HEK293 (cell line): Measurements from ENCODE around the gene EPHA6.

Source experiments
- CTCF ChIA-PET: fragments of 350-600 bp; formaldehyde crosslinking; extraction: SDS; loops from one replicate; lab custom pipeline; 2021; ENCODE audit warnings: antibody characterized with exemption; lab: Yijun Ruan, JAX
- POLR2A ChIA-PET: fragments of 300-600 bp; formaldehyde crosslinking; extraction: SDS; loops from one replicate; lab custom pipeline; 2020; ENCODE audit warnings: antibody characterized with exemption, inconsistent platforms; lab: Yijun Ruan, JAX
- H3K27ac ChIP-seq: fragments of 200-500 bp; sonication (Bioruptor generic); 2 replicates; pipeline ENCODE4 v1.5.1; 2014; ENCODE audit warnings: low read depth, low read length, control low read depth, inconsistent platforms; ENCODE audit errors: extremely low read depth
- H3K36me3 ChIP-seq, 2 experiments: fragments of 200-500 bp in 1 of 2; sonication (Bioruptor generic) in 1 of 2; 1 replicate in 1 of 2; 2 replicates in 1 of 2; pipeline ENCODE4 v1.5.1; 2014 to 2017; ENCODE audit warnings: inconsistent platforms in 2 of 2, low read length in 2 of 2; ENCODE audit not compliant: control insufficient read depth in 2 of 2, insufficient read depth in 1 of 2
- H3K4me1 ChIP-seq: fragments of 200-500 bp; sonication (Bioruptor generic); 2 replicates; pipeline ENCODE4 v1.5.1; 2014; ENCODE audit warnings: mild to moderate bottlenecking, low read length, inconsistent platforms; ENCODE audit not compliant: control insufficient read depth, insufficient read depth
- H3K4me3 ChIP-seq: 2 replicates; pipeline ENCODE4 v1.5.1; 2011; ENCODE audit warnings: low read depth, mild to moderate bottlenecking, control low read depth, low read length, moderate library complexity
- H3K9me3 ChIP-seq: fragments of 200-500 bp; sonication (Bioruptor generic); 2 replicates; pipeline ENCODE4 v1.5.1; 2014; ENCODE audit warnings: low read depth, low read length, inconsistent platforms; ENCODE audit not compliant: control insufficient read depth, insufficient read depth
- FEZF1 ChIP-seq: fragments of 450-650 bp; formaldehyde crosslinking; IDR thresholded peaks from 2 replicates; pipeline ENCODE4 v1.5.1; 2016; ENCODE audit warnings: missing biosample characterization, missing genetic modification characterization
- GFI1B ChIP-seq: fragments of 450-650 bp; formaldehyde crosslinking; IDR thresholded peaks from 2 replicates; pipeline ENCODE4 v1.5.1; 2016; ENCODE audit warnings: missing biosample characterization, missing genetic modification characterization
- GLI2 ChIP-seq: fragments of 450-650 bp; formaldehyde crosslinking; IDR thresholded peaks from 2 replicates; pipeline ENCODE4; 2017; ENCODE audit warnings: missing biosample characterization, missing genetic modification characterization, low read depth, borderline replicate concordance
- KLF10 ChIP-seq: fragments of 450-650 bp; IDR thresholded peaks from 2 replicates; pipeline ENCODE4 v1.5.1; 2018; ENCODE audit warnings: missing biosample characterization, mild to moderate bottlenecking, missing genetic modification characterization
- KLF7 ChIP-seq: fragments of 450-650 bp; formaldehyde crosslinking; IDR thresholded peaks from 2 replicates; pipeline ENCODE4 v1.5.1; 2016; ENCODE audit warnings: missing biosample characterization, missing genetic modification characterization, borderline replicate concordance
- PRDM1 ChIP-seq: fragments of 450-650 bp; formaldehyde crosslinking; IDR thresholded peaks from 2 replicates; pipeline ENCODE4; 2016; ENCODE audit warnings: missing biosample characterization, missing genetic modification characterization
- SCRT1 ChIP-seq: fragments of 450-650 bp; formaldehyde crosslinking; IDR thresholded peaks from 2 replicates; pipeline ENCODE4 v1.5.1; 2016; ENCODE audit warnings: missing biosample characterization, missing genetic modification characterization, borderline replicate concordance
- SP2 ChIP-seq: fragments of 450-650 bp; formaldehyde crosslinking; IDR thresholded peaks from 2 replicates; pipeline ENCODE4 v1.5.1; 2016; ENCODE audit warnings: missing biosample characterization, missing genetic modification characterization
- ZFP37 ChIP-seq: fragments of 450-650 bp; formaldehyde crosslinking; IDR thresholded peaks from 2 replicates; pipeline ENCODE4 v1.5.1; 2016; ENCODE audit warnings: missing biosample characterization, missing genetic modification characterization
- ZNF175 ChIP-seq: fragments of 450-650 bp; formaldehyde crosslinking; IDR thresholded peaks from 2 replicates; pipeline ENCODE4 v1.5.1; 2016; ENCODE audit warnings: missing biosample characterization, missing genetic modification characterization
- ZNF423 ChIP-seq: fragments of 450-650 bp; formaldehyde crosslinking; IDR thresholded peaks from 2 replicates; pipeline ENCODE4 v1.5.1; 2016; ENCODE audit warnings: missing biosample characterization, missing genetic modification characterization
- ZNF433 ChIP-seq: fragments of 450-650 bp; formaldehyde crosslinking; IDR thresholded peaks from 2 replicates; pipeline ENCODE4 v1.5.1; 2016; ENCODE audit warnings: missing biosample characterization, missing genetic modification characterization, low read depth
- ZNF518A ChIP-seq: fragments of 450-650 bp; formaldehyde crosslinking; conservative IDR thresholded peaks from 2 replicates; pipeline ENCODE4 v1.5.1; 2016; ENCODE audit warnings: low read depth, missing biosample characterization, missing genetic modification characterization
- ZNF596 ChIP-seq: fragments of 450-650 bp; IDR thresholded peaks from 2 replicates; pipeline ENCODE4 v1.5.0; 2018; ENCODE audit warnings: missing biosample characterization, mild to moderate bottlenecking, missing genetic modification characterization, moderate library complexity
- ZNF677 ChIP-seq: fragments of 450-650 bp; IDR thresholded peaks from 2 replicates; pipeline ENCODE4 v1.5.0; 2018; ENCODE audit warnings: missing biosample characterization, mild to moderate bottlenecking, missing genetic modification characterization, moderate library complexity
- ZNF777 ChIP-seq: fragments of 450-650 bp; formaldehyde crosslinking; IDR thresholded peaks from 2 replicates; pipeline ENCODE4 v1.5.1; 2017; ENCODE audit warnings: missing biosample characterization, missing genetic modification characterization, borderline replicate concordance
- ZNF830 ChIP-seq: fragments of 450-650 bp; IDR thresholded peaks from 2 replicates; pipeline ENCODE4 v1.5.0; 2018; ENCODE audit warnings: missing biosample characterization, missing genetic modification characterization, low read depth, mild to moderate bottlenecking, moderate library complexity
- ZNF843 ChIP-seq: fragments of 450-650 bp; formaldehyde crosslinking; IDR thresholded peaks from 2 replicates; pipeline ENCODE4 v1.5.1; 2016; ENCODE audit warnings: missing biosample characterization, missing genetic modification characterization
- TF ChIP-seq, protein P1 (sequence below): fragments of 450-650 bp; formaldehyde crosslinking; IDR thresholded peaks from 2 replicates; pipeline ENCODE4 v1.5.1; 2016; ENCODE audit warnings: missing biosample characterization, missing genetic modification characterization, borderline replicate concordance

The EPHA6 gene

GRCh38 chr3:97646932-97647331 lies 832.5 kb downstream of the EPHA6 start:
- Histone ChIP-seq H3K9me3 (no peaks in the 10 kb centered on the region), H3K4me1 (no peaks in the 10 kb centered on the region), H3K36me3 (no peaks in the 10 kb centered on the region), H3K4me3 (no peak overlapping the region), H3K27ac (no peak overlapping the region)
- TF ChIP-seq FEZF1 (no peak), PRDM1 (tag by site-specific recombination) (no peak), ZNF175 (tag by site-specific recombination) (no peak), ZFP37 (tag by site-specific recombination) (no peak), SP2 (tag by site-specific recombination) (no peak), ZNF777 (no peak), ZNF830 (tag by site-specific recombination) (no peak), SCRT1 (no peak), ZNF423 (tag by site-specific recombination) (no peak), ZNF518A (tag by site-specific recombination) (no peak), ZNF596 (tag by site-specific recombination) (no peak), KLF10 (tag by site-specific recombination) (no peak), ZNF843 (tag by site-specific recombination) (no peak), KLF7 (tag by site-specific recombination) (no peak), GLI2 (tag by site-specific recombination) (no peak), ZNF433 (tag by site-specific recombination) (no peak), ZNF677 (no peak), GFI1B (tag by site-specific recombination) (no peak)
- TF ChIP-seq, protein P1, sequence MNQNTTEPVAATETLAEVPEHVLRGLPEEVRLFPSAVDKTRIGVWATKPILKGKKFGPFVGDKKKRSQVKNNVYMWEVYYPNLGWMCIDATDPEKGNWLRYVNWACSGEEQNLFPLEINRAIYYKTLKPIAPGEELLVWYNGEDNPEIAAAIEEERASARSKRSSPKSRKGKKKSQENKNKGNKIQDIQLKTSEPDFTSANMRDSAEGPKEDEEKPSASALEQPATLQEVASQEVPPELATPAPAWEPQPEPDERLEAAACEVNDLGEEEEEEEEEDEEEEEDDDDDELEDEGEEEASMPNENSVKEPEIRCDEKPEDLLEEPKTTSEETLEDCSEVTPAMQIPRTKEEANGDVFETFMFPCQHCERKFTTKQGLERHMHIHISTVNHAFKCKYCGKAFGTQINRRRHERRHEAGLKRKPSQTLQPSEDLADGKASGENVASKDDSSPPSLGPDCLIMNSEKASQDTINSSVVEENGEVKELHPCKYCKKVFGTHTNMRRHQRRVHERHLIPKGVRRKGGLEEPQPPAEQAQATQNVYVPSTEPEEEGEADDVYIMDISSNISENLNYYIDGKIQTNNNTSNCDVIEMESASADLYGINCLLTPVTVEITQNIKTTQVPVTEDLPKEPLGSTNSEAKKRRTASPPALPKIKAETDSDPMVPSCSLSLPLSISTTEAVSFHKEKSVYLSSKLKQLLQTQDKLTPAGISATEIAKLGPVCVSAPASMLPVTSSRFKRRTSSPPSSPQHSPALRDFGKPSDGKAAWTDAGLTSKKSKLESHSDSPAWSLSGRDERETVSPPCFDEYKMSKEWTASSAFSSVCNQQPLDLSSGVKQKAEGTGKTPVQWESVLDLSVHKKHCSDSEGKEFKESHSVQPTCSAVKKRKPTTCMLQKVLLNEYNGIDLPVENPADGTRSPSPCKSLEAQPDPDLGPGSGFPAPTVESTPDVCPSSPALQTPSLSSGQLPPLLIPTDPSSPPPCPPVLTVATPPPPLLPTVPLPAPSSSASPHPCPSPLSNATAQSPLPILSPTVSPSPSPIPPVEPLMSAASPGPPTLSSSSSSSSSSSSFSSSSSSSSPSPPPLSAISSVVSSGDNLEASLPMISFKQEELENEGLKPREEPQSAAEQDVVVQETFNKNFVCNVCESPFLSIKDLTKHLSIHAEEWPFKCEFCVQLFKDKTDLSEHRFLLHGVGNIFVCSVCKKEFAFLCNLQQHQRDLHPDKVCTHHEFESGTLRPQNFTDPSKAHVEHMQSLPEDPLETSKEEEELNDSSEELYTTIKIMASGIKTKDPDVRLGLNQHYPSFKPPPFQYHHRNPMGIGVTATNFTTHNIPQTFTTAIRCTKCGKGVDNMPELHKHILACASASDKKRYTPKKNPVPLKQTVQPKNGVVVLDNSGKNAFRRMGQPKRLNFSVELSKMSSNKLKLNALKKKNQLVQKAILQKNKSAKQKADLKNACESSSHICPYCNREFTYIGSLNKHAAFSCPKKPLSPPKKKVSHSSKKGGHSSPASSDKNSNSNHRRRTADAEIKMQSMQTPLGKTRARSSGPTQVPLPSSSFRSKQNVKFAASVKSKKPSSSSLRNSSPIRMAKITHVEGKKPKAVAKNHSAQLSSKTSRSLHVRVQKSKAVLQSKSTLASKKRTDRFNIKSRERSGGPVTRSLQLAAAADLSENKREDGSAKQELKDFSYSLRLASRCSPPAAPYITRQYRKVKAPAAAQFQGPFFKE (tag by site-specific recombination) = no peak
- ChIA-PET POLR2A (no interaction called here), CTCF (no interaction called here)
